Measurements from ENCODE around the gene KCNQ5. TPM values are rescaled to one million over a fixed set of nuclear protein-coding genes. Genes with fewer than 3 reads are reported as not detected.

KCNQ5 gene
- total RNA-seq, 1 experiment from 2014 or later = 0.07 TPM

DNA sequence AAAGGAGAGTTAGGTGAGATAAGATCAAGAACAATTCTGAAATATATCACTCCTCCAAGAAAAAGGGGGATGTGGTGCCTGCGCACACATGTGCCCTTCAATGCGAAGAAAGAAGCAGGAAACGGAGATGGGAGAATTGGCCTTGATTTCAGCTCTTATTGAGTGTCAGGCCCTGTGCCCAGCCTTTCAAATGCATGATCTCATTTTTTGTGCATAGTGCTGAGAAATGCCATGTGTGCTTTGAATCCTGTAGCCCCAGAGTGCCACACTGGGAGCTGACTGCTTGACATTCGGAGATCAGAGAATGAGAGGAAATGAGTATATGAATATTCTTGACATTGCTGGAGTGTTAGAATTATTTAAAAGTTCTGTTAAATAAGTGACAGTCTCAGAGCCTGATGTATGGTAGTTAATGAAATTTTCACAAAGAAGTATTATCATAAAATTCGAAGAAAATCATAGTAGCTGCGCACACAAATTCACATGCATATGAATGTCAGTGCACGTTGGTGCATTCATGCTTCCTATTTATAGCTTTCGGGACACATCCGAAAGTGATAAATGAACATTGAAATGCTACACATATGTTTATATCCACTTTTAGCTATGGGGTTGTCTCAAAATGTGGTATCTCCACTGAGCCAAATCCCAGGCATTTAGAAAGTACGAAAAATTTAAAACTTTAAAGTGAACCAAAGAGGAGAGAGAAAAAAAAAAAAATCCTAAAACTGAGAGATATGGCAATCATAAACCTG lies 172.0 kb downstream of the KCNQ5 start:
- Histone ChIP-seq H3K79me1 (ENCODE audit: insufficient read depth, low read depth, low read length, poor library complexity, severe bottlenecking) (no peaks in the 10 kb centered on the region), H2BK5ac (ENCODE audit: insufficient read length, low read length) (no peak overlapping the region), H3K56ac (ENCODE audit: insufficient read length, low read depth, low read length) (no peak overlapping the region), H4K20me1 (ENCODE audit: control insufficient read depth, insufficient read depth, insufficient read length) (no peaks in the 10 kb centered on the region), H3K9me3 (ENCODE audit: control insufficient read depth, low read depth, low read length) (no peaks in the 10 kb centered on the region), H2AFZ (ENCODE audit: low read length) (no peak overlapping the region), H3K27ac (ENCODE audit: insufficient read length, low read depth, low read length) (no peak overlapping the region), H4K91ac (ENCODE audit: insufficient read length, low read depth, low read length) (no peak overlapping the region), H3K9ac (ENCODE audit: extremely low read depth, insufficient read length, low read length) (no peak overlapping the region), H2BK120ac (ENCODE audit: low read depth, low read length, poor library complexity, severe bottlenecking) (no peak overlapping the region), H3K4ac (ENCODE audit: low read depth, low read length) (no peak overlapping the region), H3T11ph (ENCODE audit: low read length) (no peak overlapping the region), H3K14ac (ENCODE audit: insufficient read depth, low read length) (no peak overlapping the region), H2BK12ac (ENCODE audit: insufficient read length, low read depth, low read length) (no peak overlapping the region), H3K79me2 (ENCODE audit: insufficient read depth, low read length) (no peaks in the 10 kb centered on the region), H4K5ac (ENCODE audit: insufficient read length, low read depth, low read length) (no peak overlapping the region), H3K4me2 (ENCODE audit: insufficient read depth, insufficient read length, low read length) (no peak overlapping the region), H3K18ac (ENCODE audit: insufficient read length, low read depth, low read length) (no peak overlapping the region), H2BK15ac (ENCODE audit: low read depth, low read length) (no peak overlapping the region), H3K23me2 (ENCODE audit: insufficient read length, low read depth, low read length, poor library complexity, severe bottlenecking) (no peaks in the 10 kb centered on the region), H2AK5ac (ENCODE audit: insufficient read length, low read length) (no peak overlapping the region), H3K4me1 (ENCODE audit: insufficient read depth, low read length) (no peaks in the 10 kb centered on the region), H3K23ac (ENCODE audit: insufficient read length, low read depth, low read length) (no peak overlapping the region), H2BK20ac (ENCODE audit: low read depth, low read length, poor library complexity, severe bottlenecking) (no peak overlapping the region), H4K8ac (replicated peaks; ENCODE audit: insufficient read length, low read depth, low read length) (no peak overlapping the region), H3K27me3 (ENCODE audit: insufficient read depth, low read length) (no peaks in the 10 kb centered on the region)
- Mint-ChIP-seq H3K9me3 (no peaks in the 10 kb centered on the region), H3K27me3 (ENCODE audit: low read depth) (no peaks in the 10 kb centered on the region), H3K4me3 (no peak overlapping the region), H3K36me3 (ENCODE audit: insufficient read depth in 1 of 3, low read depth in 3 of 3) (no peaks in the 10 kb centered on the region), H3K4me1 (peaks cover 0 to 5% of the 10 kb centered on the region in 2 experiments; a peak in 2 of 4 replicates), H3K27ac (no peak overlapping the region)
- TF ChIP-seq, protein P1, sequence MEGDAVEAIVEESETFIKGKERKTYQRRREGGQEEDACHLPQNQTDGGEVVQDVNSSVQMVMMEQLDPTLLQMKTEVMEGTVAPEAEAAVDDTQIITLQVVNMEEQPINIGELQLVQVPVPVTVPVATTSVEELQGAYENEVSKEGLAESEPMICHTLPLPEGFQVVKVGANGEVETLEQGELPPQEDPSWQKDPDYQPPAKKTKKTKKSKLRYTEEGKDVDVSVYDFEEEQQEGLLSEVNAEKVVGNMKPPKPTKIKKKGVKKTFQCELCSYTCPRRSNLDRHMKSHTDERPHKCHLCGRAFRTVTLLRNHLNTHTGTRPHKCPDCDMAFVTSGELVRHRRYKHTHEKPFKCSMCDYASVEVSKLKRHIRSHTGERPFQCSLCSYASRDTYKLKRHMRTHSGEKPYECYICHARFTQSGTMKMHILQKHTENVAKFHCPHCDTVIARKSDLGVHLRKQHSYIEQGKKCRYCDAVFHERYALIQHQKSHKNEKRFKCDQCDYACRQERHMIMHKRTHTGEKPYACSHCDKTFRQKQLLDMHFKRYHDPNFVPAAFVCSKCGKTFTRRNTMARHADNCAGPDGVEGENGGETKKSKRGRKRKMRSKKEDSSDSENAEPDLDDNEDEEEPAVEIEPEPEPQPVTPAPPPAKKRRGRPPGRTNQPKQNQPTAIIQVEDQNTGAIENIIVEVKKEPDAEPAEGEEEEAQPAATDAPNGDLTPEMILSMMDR (conservative IDR thresholded peaks at IDR 0.05) = no peak
- whole genome bisulfite sequencing (ENCODE audit: extremely low coverage, insufficient read length, low lambda C conversion rate) = no CpG with 5 or more reads among the region's 10 CpGs
- DNase-seq = no peak

Data from H9 (cell line).